Upper lobe of left lung (tissue), 4 donors: Measurements from ENCODE around the gene SNRPN.

ENCODE experiments used
- CTCF ChIP-seq, 6 experiments: fragments of 450-650 bp in 4 of 6; fragments of 200-600 bp in 2 of 6; sonication (generic) in 2 of 6; IDR thresholded peaks; one replicate each; pipeline ENCODE4 v1.5.1; 2016 to 2019; ENCODE audit warnings: antibody characterized with exemption in 6 of 6
- EP300 ChIP-seq, 4 donors: sonication (generic); formaldehyde crosslinking; IDR thresholded peaks; one replicate each; pipeline ENCODE4 v1.5.1; 2017; ENCODE audit warnings: antibody characterized with exemption in 4 of 4, control low read depth in 2 of 4
- POLR2A ChIP-seq, 4 donors: fragments of 450-650 bp; IDR thresholded peaks; one replicate each; pipeline ENCODE4 v1.5.1; 2016 to 2017; ENCODE audit warnings: antibody characterized with exemption in 4 of 4, mild to moderate bottlenecking in 2 of 4
- POLR2AphosphoS5 ChIP-seq, 2 donors: sonication (generic); formaldehyde crosslinking; IDR thresholded peaks; one replicate each; pipeline ENCODE4 v1.5.1; 2017; ENCODE audit warnings: antibody characterized with exemption in 2 of 2

DNA sequence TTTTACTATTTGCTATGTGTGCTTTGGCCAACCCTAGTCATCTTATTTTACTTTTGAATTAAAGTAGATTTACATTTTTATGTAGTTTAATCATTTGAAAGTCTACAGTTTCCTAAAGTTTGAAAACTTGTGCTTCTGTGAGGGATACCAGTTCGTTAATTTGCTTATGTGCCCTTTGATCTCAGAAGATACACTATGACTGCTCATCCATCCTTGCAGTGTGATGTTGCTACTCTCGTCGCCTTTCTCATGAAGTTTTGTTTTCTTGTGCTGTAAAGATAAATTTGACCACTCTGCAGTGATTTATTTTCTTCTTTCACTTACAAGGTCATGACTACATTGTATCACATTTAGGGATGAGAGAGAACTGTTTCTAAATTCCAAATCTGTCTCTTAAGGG, 16.3 kb downstream of the SNRPN start:
- TF ChIP-seq CTCF (IDR thresholded peaks at IDR 0.05) = no peak
- TF ChIP-seq POLR2AphosphoS5 (IDR thresholded peaks at IDR 0.05) = no peak
- no peak for TF ChIP-seq POLR2A (IDR thresholded peaks at IDR 0.05)
- no peak for TF ChIP-seq EP300 (IDR thresholded peaks at IDR 0.05)
